Stomach (tissue), 9 donors: ENCODE data around the gene MTMR2. TPM values are rescaled to one million over a fixed set of nuclear protein-coding genes. Genes with fewer than 3 reads are reported as not detected.

ENCODE experiments used
- DNase-seq, 2 donors: peaks; one replicate each; pipeline versions ENCODE4 v3.0.0 to v3.0.0-alpha.2; 2013 to 2019
- H3K27ac ChIP-seq, 5 donors: fragments of 200-600 bp in 4 of 5; sonication (generic) in 4 of 5; one replicate each; pipeline ENCODE4 v1.5.1; 2013 to 2019; ENCODE audit warnings: mild to moderate bottlenecking in 1 of 5, moderate library complexity in 1 of 5
- H3K27me3 ChIP-seq, 3 donors: fragments of 200-600 bp; sonication (generic); one replicate each; pipeline ENCODE4 v1.5.1; 2017 to 2019; ENCODE audit warnings: mixed run types in 1 of 3
- H3K36me3 ChIP-seq, 4 donors: fragments of 200-600 bp; sonication (generic); 1 replicate in 3 of 4; 2 replicates in 1 of 4; pipeline ENCODE4 v1.5.1; 2016 to 2019
- H3K4me1 ChIP-seq, 4 donors: fragments of 200-600 bp; sonication (generic); one replicate each; pipeline ENCODE4 v1.5.1; 2016 to 2019
- H3K4me3 ChIP-seq, 4 donors: fragments of 200-600 bp; sonication (generic) in 3 of 4; one replicate each; pipeline ENCODE4 v1.5.1; 2016 to 2019; ENCODE audit warnings: mild to moderate bottlenecking in 1 of 4
- H3K9me3 ChIP-seq, 4 donors: fragments of 200-600 bp; sonication (generic); one replicate each; pipeline ENCODE4 v1.5.1; 2016 to 2019
- CTCF ChIP-seq, 7 experiments: fragments of 450-650 bp in 4 of 7; fragments of 200-600 bp in 3 of 7; sonication (generic) in 3 of 7; IDR thresholded peaks; one replicate each; pipeline ENCODE4 v1.5.1; 2016 to 2019; ENCODE audit warnings: antibody characterized with exemption in 7 of 7, control low read depth in 2 of 7, mild to moderate bottlenecking in 1 of 7
- EP300 ChIP-seq: sonication (generic); formaldehyde crosslinking; IDR thresholded peaks from one replicate; pipeline ENCODE4 v1.6.1; 2017; ENCODE audit warnings: antibody characterized with exemption
- POLR2A ChIP-seq, 4 donors: fragments of 450-650 bp; IDR thresholded peaks; one replicate each; pipeline ENCODE4 v1.6.1; 2016; ENCODE audit warnings: antibody characterized with exemption in 4 of 4, control low read depth in 2 of 4, mild to moderate bottlenecking in 1 of 4, moderate library complexity in 1 of 4
- POLR2AphosphoS5 ChIP-seq, 3 donors: sonication (generic); formaldehyde crosslinking; IDR thresholded peaks; one replicate each; pipeline ENCODE4 v1.6.1; 2016; ENCODE audit warnings: antibody characterized with exemption in 3 of 3
- WGBS, 5 donors: extraction: QIAGEN DNeasy Blood & Tissue Kit in 3 of 5; methylation state at CpG; one replicate each; pipeline versions ENCODE4 v1.1.5 to v1.1.7; 2013 to 2018; 5-methylcytosine and 5-hydroxymethylcytosine counted together
- intact Hi-C: fragments of 100-400 bp; cut with DNase I; formaldehyde crosslinking; loops from one replicate; pipeline ENCODE4 v1.15.1; 2023; ENCODE audit warnings: low total_unique reads
- polyA plus RNA-seq, 3 donors: library from polyadenylated mRNA; stranded (reverse); fragments of 200-250 nt; gene quantifications; one replicate each; pipeline ENCODE4 v1.2.3, GENCODE V29; 2013
- total RNA-seq, 5 donors: library from RNA; depleted of rRNA; stranded (reverse); fragments of >200 nt; gene quantifications; one replicate each; pipeline versions ENCODE4 v1.1.0 to v1.2.3, GENCODE V29; 2014 to 2016
- donor health status: healthy with polysubstance abuse.
- donor health status: Bipolar disorder and iron deficiency.
- donor health status: healthy.

Gene MTMR2
- total and polyA plus RNA-seq, 8 donors: 4.9 to 201 (median 20.1) TPM

- 76 to 93% (median 88%) methylated on average over 1 of the region's 1 CpG for WGBS, 5 donors
- Histone ChIP-seq H3K4me1 (no peaks in the 10 kb centered on the region), H3K9me3 (peaks cover 0 to 6% (median 3%) of the 10 kb centered on the region in 4 donors), H3K27ac (no peak overlapping the region), H3K36me3 (no peaks in the 10 kb centered on the region), H3K4me3 (no peak overlapping the region), H3K27me3 (no peaks in the 10 kb centered on the region)
- DNase-seq: no peak
- intact Hi-C loops: no loop called here
- TF ChIP-seq CTCF (IDR thresholded peaks at IDR 0.05): no peak
- no peak for TF ChIP-seq EP300
- no peak for TF ChIP-seq POLR2AphosphoS5 (IDR thresholded peaks at IDR 0.05)
- TF ChIP-seq POLR2A (IDR thresholded peaks at IDR 0.05): no peak
These were observed 8.0 kb upstream of the MTMR2 start for GRCh38 chr11:95931916-95932315.

- intact Hi-C loops: no loop called here
- Histone ChIP-seq H3K27me3 (no peaks in the 10 kb centered on the region), H3K27ac (no peak overlapping the region), H3K4me1 (no peaks in the 10 kb centered on the region), H3K36me3 (no peaks in the 10 kb centered on the region), H3K4me3 (no peak overlapping the region), H3K9me3 (peaks cover 0 to 6% (median 3%) of the 10 kb centered on the region in 4 donors)
- no peak for DNase-seq
- WGBS, 5 donors: 69 to 83% (median 75%) methylated on average over 1 of the region's 1 CpG
- TF ChIP-seq EP300 (no peak), POLR2AphosphoS5 (IDR thresholded peaks at IDR 0.05) (no peak), POLR2A (IDR thresholded peaks at IDR 0.05) (no peak), CTCF (IDR thresholded peaks at IDR 0.05) (no peak)
These were observed 7.0 kb upstream of the MTMR2 start for GRCh38 chr11:95930948-95931347.

- peaks cover 4 to 28% (median 16%) of the 10 kb centered on the region in 4 donors for H3K4me1 ChIP-seq
- no peaks in the 10 kb centered on the region for H3K27me3 ChIP-seq
- no peak for TF ChIP-seq POLR2A (IDR thresholded peaks at IDR 0.05)
- no peak for TF ChIP-seq EP300
- TF ChIP-seq POLR2AphosphoS5 (IDR thresholded peaks at IDR 0.05): no peak
- no peak for TF ChIP-seq CTCF (IDR thresholded peaks at IDR 0.05)
- H3K27ac ChIP-seq: no peak overlapping the region
- H3K36me3 ChIP-seq: no peaks in the 10 kb centered on the region
- no peak overlapping the region for H3K4me3 ChIP-seq
- DNase-seq: no peak
- 72 to 85% (median 77%) methylated on average over 1 of the region's 1 CpG for WGBS, 5 donors
- H3K9me3 ChIP-seq: peaks cover 0 to 6% (median under 1%) of the 10 kb centered on the region in 4 donors
- intact Hi-C loops: no loop called here
These were observed 2.8 kb upstream of the MTMR2 start for GRCh38 chr11:95926726-95927125.

GRCh38 chr11:95925011-95925410 is 1.1 kb upstream of the MTMR2 start:
- H3K4me1 ChIP-seq: peaks cover 4 to 37% (median 20%) of the 10 kb centered on the region in 4 donors
- peak overlapping the region in 4 of 5 donors; percentile 93 to 96 (median 95) for H3K27ac ChIP-seq
- H3K4me3 ChIP-seq: peak overlapping the region in 3 of 4 donors; percentile 75 to 83 (median 75)
- H3K36me3 ChIP-seq: no peaks in the 10 kb centered on the region
- no peaks in the 10 kb centered on the region for H3K27me3 ChIP-seq
- no peaks in the 10 kb centered on the region for H3K9me3 ChIP-seq
- DNase-seq: peak in 1 of 2 donors; percentile 42
- intact Hi-C loops: no loop called here
- TF ChIP-seq POLR2AphosphoS5 (IDR thresholded peaks at IDR 0.05) (peak in 1 of 3 donors; percentile 6), POLR2A (IDR thresholded peaks at IDR 0.05) (no peak), CTCF (IDR thresholded peaks at IDR 0.05) (no peak)
- WGBS, 5 donors: 44 to 64% (median 56%) methylated on average over 5 of the region's 5 CpGs
